H1 (cell line): Measurements from ENCODE around the gene SMPD2. TPM values are rescaled to one million over a fixed set of nuclear protein-coding genes. Genes with fewer than 3 reads are reported as not detected.

Experiments used
- CTCF ChIA-PET: fragments of 300-600 bp; sonication (Branson Sonifier 250); formaldehyde crosslinking; loops from one replicate; lab custom pipeline; 2021; ENCODE audit not compliant: partially characterized antibody; lab: Charles Lee
- POLR2A ChIA-PET: fragments of 300-600 bp; sonication (Branson Sonifier 250); formaldehyde crosslinking; loops from one replicate; lab custom pipeline; 2021; ENCODE audit warnings: inconsistent platforms; ENCODE audit not compliant: partially characterized antibody; lab: Charles Lee
- DNase-seq, 2 experiments: peaks; one replicate each; pipeline versions ENCODE4 v3.0.0 to v3.0.0-alpha.2; 2010 to 2022; ENCODE audit warnings: low spot score in 2 of 2, low read depth in 1 of 2, mixed read lengths in 1 of 2
- FAIRE-seq: peaks from 2 replicates; lab custom pipeline; 2011; peaks lifted over from hg19 to GRCh38; lab: Jason Lieb, UNC
- H2AFZ ChIP-seq: 2 replicates; pipeline ENCODE4 v1.8.1; 2012; ENCODE audit warnings: low read length, inconsistent platforms
- H2AK5ac ChIP-seq: 2 replicates; pipeline ENCODE4 v1.6.1; 2013; ENCODE audit warnings: low read depth, low read length
- H2BK120ac ChIP-seq: replicated peaks from 2 replicates; pipeline ENCODE3; 2013; ENCODE audit warnings: low read depth, low read length, inconsistent platforms
- H2BK12ac ChIP-seq: 2 replicates; pipeline ENCODE4 v1.6.1; 2013; ENCODE audit warnings: low read depth, low read length
- H2BK15ac ChIP-seq: 2 replicates; pipeline ENCODE4 v1.6.1; 2013; ENCODE audit warnings: low read length
- H2BK20ac ChIP-seq: 2 replicates; pipeline ENCODE4 v1.6.1; 2013; ENCODE audit warnings: low read length
- H2BK5ac ChIP-seq: 2 replicates; pipeline ENCODE4 v1.6.1; 2013; ENCODE audit warnings: low read depth, low read length
- H3K14ac ChIP-seq: 2 replicates; pipeline ENCODE4 v1.6.1; 2013; ENCODE audit warnings: inconsistent platforms; ENCODE audit not compliant: insufficient read length
- H3K18ac ChIP-seq: 2 replicates; pipeline ENCODE4 v1.6.1; 2013; ENCODE audit warnings: low read length; ENCODE audit errors: extremely low read depth
- H3K23ac ChIP-seq: 2 replicates; pipeline ENCODE4 v1.6.1; 2013; ENCODE audit warnings: inconsistent platforms; ENCODE audit not compliant: insufficient read length
- H3K23me2 ChIP-seq: 2 replicates; pipeline ENCODE4 v1.6.1; 2013; ENCODE audit warnings: low read depth, low read length
- H3K27ac ChIP-seq: 2 replicates; pipeline ENCODE4 v1.6.1; 2011; ENCODE audit warnings: low read depth, low read length, inconsistent platforms
- H3K27me3 ChIP-seq, 4 experiments: replicated peaks in 1 of 4; 1 replicate in 1 of 4; 2 replicates in 3 of 4; pipeline versions ENCODE4 v1.6.1 to v1.8.1; 2011 to 2013; ENCODE audit warnings: low read length in 3 of 4, mild to moderate bottlenecking in 3 of 4, inconsistent platforms in 2 of 4, mixed read lengths in 2 of 4, moderate library complexity in 1 of 4; ENCODE audit not compliant: control insufficient read depth in 3 of 4, insufficient read depth in 3 of 4; ENCODE audit errors: extremely low read depth in 1 of 4
- H3K36me3 ChIP-seq, 4 experiments: 2 replicates each; pipeline versions ENCODE4 v1.6.1 to v1.8.1; 2011 to 2013; ENCODE audit warnings: mild to moderate bottlenecking in 4 of 4, low read length in 3 of 4, moderate library complexity in 2 of 4, control low read depth in 1 of 4, inconsistent platforms in 1 of 4; ENCODE audit not compliant: insufficient read depth in 4 of 4, control insufficient read depth in 2 of 4
- H3K4ac ChIP-seq: replicated peaks from 2 replicates; pipeline ENCODE3; 2013; ENCODE audit warnings: low read length, low read depth, mixed read lengths, inconsistent platforms; ENCODE audit not compliant: insufficient read length
- H3K4me1 ChIP-seq, 4 experiments: replicated peaks in 1 of 4; 1 replicate in 1 of 4; 2 replicates in 3 of 4; pipeline versions ENCODE4 v1.6.1 to v1.8.1; 2011 to 2013; ENCODE audit warnings: low read length in 3 of 4, inconsistent platforms in 2 of 4, mixed read lengths in 1 of 4; ENCODE audit not compliant: insufficient read depth in 4 of 4, control insufficient read depth in 3 of 4
- H3K4me2 ChIP-seq, 2 experiments: 2 replicates each; pipeline versions ENCODE4 v1.6.1 to v1.8.1; 2011 to 2013; ENCODE audit warnings: low read depth in 2 of 2, low read length in 2 of 2, control low read depth in 1 of 2, inconsistent platforms in 1 of 2, mild to moderate bottlenecking in 1 of 2; ENCODE audit not compliant: insufficient read depth in 1 of 2
- H3K4me3 ChIP-seq, 4 experiments: fragments of 200-600, 300-600 bp in 1 of 4; sonication (generic), shearing (Covaris generic), sonication (Bioruptor Twin) in 1 of 4; 2 replicates each; pipeline versions ENCODE4 v1.5.1 to v1.8.1; 2011 to 2016; ENCODE audit warnings: low read length in 4 of 4, low read depth in 3 of 4, control low read depth in 2 of 4, inconsistent platforms in 2 of 4, mild to moderate bottlenecking in 2 of 4, mixed read lengths in 1 of 4, moderate library complexity in 1 of 4; ENCODE audit not compliant: insufficient read depth in 2 of 4; ENCODE audit errors: extremely low read depth in 1 of 4
- H3K56ac ChIP-seq: replicated peaks from 2 replicates; pipeline ENCODE3; 2013; ENCODE audit warnings: low read depth, mild to moderate bottlenecking, mixed read lengths, low read length, inconsistent platforms; ENCODE audit not compliant: insufficient read length
- H3K79me1 ChIP-seq: 2 replicates; pipeline ENCODE4 v1.6.1; 2013; ENCODE audit warnings: low read depth, low read length, control low read depth
- H3K79me2 ChIP-seq, 2 experiments: 2 replicates each; pipeline versions ENCODE4 v1.6.1 to v1.8.1; 2012 to 2013; ENCODE audit warnings: low read length in 2 of 2, mild to moderate bottlenecking in 2 of 2, inconsistent platforms in 1 of 2; ENCODE audit not compliant: insufficient read depth in 2 of 2, control insufficient read depth in 1 of 2
- H3K9ac ChIP-seq, 4 experiments: replicated peaks in 1 of 4; 1 replicate in 1 of 4; 2 replicates in 3 of 4; pipeline versions ENCODE4 v1.6.1 to v1.8.1; 2011 to 2013; ENCODE audit warnings: low read depth in 3 of 4, low read length in 3 of 4, control low read depth in 2 of 4, mild to moderate bottlenecking in 2 of 4, moderate library complexity in 2 of 4, inconsistent platforms in 1 of 4; ENCODE audit errors: extremely low read depth in 1 of 4
- H3K9me3 ChIP-seq, 2 experiments: 2 replicates each; pipeline versions ENCODE4 v1.6.1 to v1.8.1; 2012 to 2013; ENCODE audit warnings: mild to moderate bottlenecking in 2 of 2, moderate library complexity in 2 of 2, control low read depth in 1 of 2, inconsistent platforms in 1 of 2, low read depth in 1 of 2, low read length in 1 of 2, mixed read lengths in 1 of 2; ENCODE audit not compliant: insufficient read depth in 2 of 2
- H4K20me1 ChIP-seq, 2 experiments: replicated peaks in 1 of 2; 2 replicates each; pipeline versions ENCODE3 to v1.8.1; 2011 to 2013; ENCODE audit warnings: inconsistent platforms in 2 of 2, low read length in 2 of 2, mild to moderate bottlenecking in 1 of 2; ENCODE audit not compliant: insufficient read depth in 2 of 2, control insufficient read depth in 1 of 2
- H4K5ac ChIP-seq: 2 replicates; pipeline ENCODE4 v1.6.1; 2013; ENCODE audit warnings: low read length, low read depth, mixed read lengths, inconsistent platforms; ENCODE audit not compliant: insufficient read length
- H4K8ac ChIP-seq: 2 replicates; pipeline ENCODE4 v1.8.0; 2013; ENCODE audit warnings: mild to moderate bottlenecking, moderate library complexity, low read length, inconsistent platforms; ENCODE audit not compliant: insufficient read depth; ENCODE audit errors: extremely low read depth
- H4K91ac ChIP-seq: replicated peaks from 2 replicates; pipeline ENCODE3; 2013; ENCODE audit warnings: low read length, mixed read lengths, inconsistent platforms; ENCODE audit not compliant: insufficient read length
- ATF2 ChIP-seq: IDR thresholded peaks from 2 replicates; pipeline ENCODE4 v1.6.1; 2012; ENCODE audit warnings: low read length, inconsistent platforms
- BACH1 ChIP-seq: IDR thresholded peaks from 2 replicates; pipeline ENCODE4 v1.6.1; 2012; ENCODE audit warnings: low read length, improper control_type of control experiment
- CHD2 ChIP-seq: IDR thresholded peaks from 2 replicates; pipeline ENCODE4 v1.6.1; 2012; ENCODE audit warnings: low read length, improper control_type of control experiment
- EZH2 ChIP-seq: fragments of 200-600 bp; sonication (generic); IDR thresholded peaks from 2 replicates; pipeline ENCODE4 v1.7.1; 2012; ENCODE audit warnings: low read depth, mild to moderate bottlenecking, moderate library complexity, low read length, inconsistent platforms; ENCODE audit not compliant: severe bottlenecking
- JUN ChIP-seq: IDR thresholded peaks from 2 replicates; pipeline ENCODE4 v1.6.1; 2011; ENCODE audit warnings: low read depth, mild to moderate bottlenecking, improper control_type of control experiment, low read length
- KDM1A ChIP-seq: fragments of 200-600, 300-600 bp; sonication (generic); IDR thresholded peaks from 2 replicates; pipeline ENCODE4 v1.7.1; 2016; ENCODE audit warnings: mild to moderate bottlenecking, low read length, borderline replicate concordance
- NANOG ChIP-seq: IDR thresholded peaks from 2 replicates; pipeline ENCODE4 v1.6.1; 2011; ENCODE audit warnings: low read length, low read depth, mild to moderate bottlenecking, inconsistent platforms; ENCODE audit not compliant: insufficient read depth, poor library complexity, severe bottlenecking
- PHF8 ChIP-seq: fragments of 200-600 bp; sonication (generic); conservative IDR thresholded peaks from 2 replicates; pipeline ENCODE4 v1.7.1; 2012; ENCODE audit warnings: low read depth, mild to moderate bottlenecking, inconsistent platforms, low read length, moderate library complexity
- POU5F1 ChIP-seq: IDR thresholded peaks from 2 replicates; pipeline ENCODE4 v1.6.1; 2011; ENCODE audit warnings: low read depth, mild to moderate bottlenecking, low read length, moderate library complexity
- RXRA ChIP-seq: IDR thresholded peaks from 2 replicates; pipeline ENCODE4 v1.6.1; 2011; ENCODE audit warnings: low read depth, mild to moderate bottlenecking, low read length, moderate library complexity; ENCODE audit not compliant: insufficient read depth
- SIRT6 ChIP-seq: IDR thresholded peaks from one replicate; pipeline ENCODE4 v1.7.1; 2012; ENCODE audit warnings: low read length, inconsistent platforms
- TAF1 ChIP-seq: IDR thresholded peaks from 2 replicates; pipeline ENCODE4 v1.6.1; 2011; ENCODE audit warnings: mild to moderate bottlenecking, low read depth, low read length
- WGBS, 2 experiments: shearing (Covaris generic) in 1 of 2; methylation state at CpG; one replicate each; pipeline versions ENCODE4 v1.1.6 to v1.1.7; 2013 to 2015; ENCODE audit warnings: low lambda C conversion rate in 2 of 2, mixed read lengths in 2 of 2, inconsistent platforms in 1 of 2, low coverage in 1 of 2, missing lambda C conversion rate in 1 of 2; ENCODE audit not compliant: insufficient replicate concordance in 2 of 2, insufficient coverage in 1 of 2, insufficient read length in 1 of 2; ENCODE audit errors: extremely low coverage in 1 of 2, missing lambda C conversion rate in 1 of 2; 5-methylcytosine and 5-hydroxymethylcytosine counted together
- polyA plus RNA-seq, 7 experiments: library from polyadenylated mRNA; depleted of rRNA in 3 of 7; stranded (reverse) in 5 of 7; unstranded in 2 of 7; fragments of >200 nt in 5 of 7; fragments of 200-250 nt in 2 of 7; gene quantifications; 1 replicate in 5 of 7; 2 replicates in 1 of 7; 4 replicates in 1 of 7; pipeline versions ENCODE4 v1.2.1 to v1.2.3, GENCODE V29; 2011 to 2013; ENCODE audit warnings: missing spikeins in 2 of 7, mixed read lengths in 2 of 7
- total RNA-seq: library from RNA; stranded (reverse); fragmentation: NEBNext Ultra II Directional; extraction: Animal tissue kit (Norgen Biotek cat#: 25700); gene quantifications from 2 replicates; pipeline ENCODE4 v1.2.1, GENCODE V29; 2021

SMPD2 gene
- total and polyA plus RNA-seq, 2 of the 8 experiments (the other 6 are each of a cell fraction or from before 2014, with no cell fraction given) = 11.5 to 17.2 TPM

GRCh38 chr6:109473120-109473519 lies 32.6 kb downstream of the SMPD2 start:
- H3K27ac ChIP-seq = no peak overlapping the region
- H3K79me2 ChIP-seq = peaks cover 0 to 43% of the 10 kb centered on the region in 2 experiments; a peak in 3 of 4 replicates
- no peak overlapping the region for H3K4me2 ChIP-seq
- POLR2A ChIA-PET = no interaction called here
- TF ChIP-seq TAF1 (no peak), EZH2 (no peak), NANOG (no peak), POU5F1 (no peak), JUN (no peak), CHD2 (no peak), PHF8 (no peak), BACH1 (no peak), SIRT6 (no peak), ATF2 (no peak), RXRA (no peak), KDM1A (no peak)
- H3K79me1 ChIP-seq = peaks cover 22% of the 10 kb centered on the region
- H3K36me3 ChIP-seq = peaks cover 18 to 92% (median 62%) of the 10 kb centered on the region in 4 experiments
- no peak overlapping the region for H4K91ac ChIP-seq
- no peak overlapping the region for H3K9ac ChIP-seq
- no peak overlapping the region for H3K18ac ChIP-seq
- H2BK20ac ChIP-seq = no peak overlapping the region
- no peak overlapping the region for H3K56ac ChIP-seq
- no peaks in the 10 kb centered on the region for H3K9me3 ChIP-seq
- H3K4me1 ChIP-seq = peaks cover 0 to 4% (median under 1%) of the 10 kb centered on the region in 4 experiments; a peak in 1 of 7 replicates
- no peaks in the 10 kb centered on the region for H3K23me2 ChIP-seq
- H3K4ac ChIP-seq = no peak overlapping the region
- DNase-seq (peak in 1 of 2 experiments; percentile 23), FAIRE-seq (no peak)
- no peak overlapping the region for H3K4me3 ChIP-seq
- no peak overlapping the region for H2BK12ac ChIP-seq
- H2AK5ac ChIP-seq = no peak overlapping the region
- no peaks in the 10 kb centered on the region for H3K27me3 ChIP-seq
- 85% methylated on average over 3 of the region's 3 CpGs; no CpG with 5 or more reads in 1 of the 2 experiments for whole genome bisulfite sequencing, 2 experiments
- no peak overlapping the region for H3K23ac ChIP-seq
- peaks cover 6 to 33% of the 10 kb centered on the region in 2 experiments for H4K20me1 ChIP-seq
- H2AFZ ChIP-seq = no peak overlapping the region
- CTCF ChIA-PET = interaction anchor here (1.0 kb wide), 2 partner anchors 18 to 30 kb away, joined by 3 read pairs; no protein-coding TSS in a partner anchor
- no peak overlapping the region for H3K14ac ChIP-seq
- H4K8ac ChIP-seq = no peak overlapping the region
- no peak overlapping the region for H4K5ac ChIP-seq
- H2BK15ac ChIP-seq = no peak overlapping the region
- H2BK120ac ChIP-seq = no peak overlapping the region
- no peak overlapping the region for H2BK5ac ChIP-seq
